Right cardiac atrium (tissue), 5 donors: ENCODE measurements around the gene GTPBP8. TPM values are rescaled to one million over a fixed set of nuclear protein-coding genes. Genes with fewer than 3 reads are reported as not detected.
"Not testable (repeated sequence)": the region's sequence is repeated elsewhere in the genome, so short reads cannot be mapped to it uniquely, and the experiment has no call there.

Experiments used
- ATAC-seq, 2 donors: fragments of 200-7000 bp; cut with Tn5 transposase; one replicate each; pipeline versions ENCODE4 v1.8.0 to v1.9.1; 2020; ENCODE audit warnings: moderate library complexity in 2 of 2, mild to moderate bottlenecking in 1 of 2
- DNase-seq, 3 donors: peaks; one replicate each; pipeline ENCODE4 v3.0.0-alpha.2; 2020
- H3K27ac ChIP-seq: one replicate; pipeline ENCODE4 v1.5.1; 2013; ENCODE audit warnings: mild to moderate bottlenecking, low read length, control low read depth, moderate library complexity
- H3K27me3 ChIP-seq: one replicate; pipeline ENCODE4 v1.6.1; 2013; ENCODE audit not compliant: control insufficient read depth, insufficient read depth
- H3K4me1 ChIP-seq: one replicate; pipeline ENCODE4 v1.6.1; 2013; ENCODE audit warnings: low read length; ENCODE audit not compliant: control insufficient read depth, insufficient read depth
- H3K4me3 ChIP-seq: one replicate; pipeline ENCODE4 v1.5.1; 2013; ENCODE audit warnings: low read length, control low read depth
- H3K9me3 ChIP-seq: one replicate; pipeline ENCODE4 v1.6.1; 2013; ENCODE audit warnings: low read length; ENCODE audit not compliant: control insufficient read depth
- WGBS: extraction: QIAGEN DNeasy Blood & Tissue Kit; methylation state at CpG from one replicate; pipeline ENCODE4 v1.1.7; 2013; 5-methylcytosine and 5-hydroxymethylcytosine counted together
- intact Hi-C, 4 donors: fragments of 100-400 bp; cut with DNase I; formaldehyde crosslinking; loops; one replicate each; pipeline versions ENCODE4 v1.11.0 to v1.14.0; 2022 to 2023
- polyA plus RNA-seq: library from polyadenylated mRNA; stranded (reverse); fragments of 200-250 nt; gene quantifications from one replicate; pipeline ENCODE4 v1.2.3, GENCODE V29; 2013
- total RNA-seq, 4 donors: library from RNA; stranded (reverse); fragmentation: NEBNext Ultra II Directional; extraction: Animal tissue kit (Norgen Biotek cat#: 25700); gene quantifications; one replicate each; pipeline ENCODE4 v1.2.1, GENCODE V29; 2021
- donor health status: healthy with polysubstance abuse.
- donor health status: DM: no; HTN: yes; CAD: no.
- donor health status: DM: no; HTN: no; CAD: no.
- donor health status: DM: no; HTN: yes; CAD: no; lungs with severe emphysema.
- donor health status: DM: yes; HTN: yes; CAD: no.

Gene GTPBP8
- total and polyA plus RNA-seq, 5 donors: 12.6 to 20.7 (median 19.4) TPM

DNA sequence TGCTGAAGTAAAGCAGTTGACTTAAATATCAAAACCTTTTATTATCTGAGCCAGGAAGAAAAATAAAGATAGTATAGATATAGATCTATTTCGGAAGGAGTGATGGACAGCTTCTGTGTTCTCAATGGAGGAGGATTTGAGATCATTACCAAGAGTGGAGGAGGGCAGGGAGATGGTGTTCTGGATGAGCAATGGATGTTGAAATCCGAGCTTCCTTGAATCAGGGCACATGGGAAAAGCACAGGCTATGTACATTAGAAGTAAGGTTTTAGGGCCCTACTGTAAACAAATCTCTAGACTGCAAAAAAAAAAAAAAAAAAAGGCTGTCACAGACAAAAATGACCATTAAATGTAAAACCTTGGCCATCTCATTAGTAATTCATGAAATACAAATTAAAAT, 43.2 kb downstream of the GTPBP8 start:
- H3K9me3 ChIP-seq: no peaks in the 10 kb centered on the region
- H3K27me3 ChIP-seq: no peaks in the 10 kb centered on the region
- WGBS: 79% methylated on average over 2 of the region's 2 CpGs
- DNase-seq: no peak
- no peak overlapping the region for H3K27ac ChIP-seq
- intact Hi-C loops: no loop called here
- H3K4me3 ChIP-seq: no peak overlapping the region
- no peaks in the 10 kb centered on the region for H3K4me1 ChIP-seq
- no peak for ATAC-seq

DNA sequence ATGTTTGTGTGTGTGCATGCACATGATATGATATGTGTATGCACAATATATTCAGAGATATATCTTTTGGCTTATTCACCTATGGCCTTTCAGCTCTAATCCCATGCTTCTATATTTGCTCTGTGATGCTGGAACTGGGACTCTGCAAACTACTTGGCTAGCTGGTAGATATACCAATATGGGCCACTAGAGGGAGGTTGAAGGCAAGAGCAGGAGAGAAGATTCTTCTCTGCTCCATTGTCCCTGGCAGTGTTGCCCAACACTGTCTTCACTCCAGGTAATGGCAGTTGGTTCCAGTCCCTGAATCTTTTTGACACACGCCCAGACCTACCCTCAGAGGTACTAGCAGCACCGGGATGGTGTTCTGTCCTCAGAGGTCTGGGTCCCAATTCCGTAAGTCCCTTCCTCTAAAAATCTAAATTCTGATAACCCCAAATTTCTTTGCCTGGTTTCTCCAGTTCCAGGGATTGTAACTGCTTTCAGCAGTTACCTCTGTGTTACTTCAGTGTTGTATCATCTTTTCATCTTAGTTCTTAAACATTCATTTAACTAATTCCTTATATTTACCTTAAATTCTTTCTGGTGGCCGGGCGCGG, 44.7 kb downstream of the GTPBP8 start:
- H3K4me3 ChIP-seq: no peak overlapping the region
- intact Hi-C loops: no loop called here
- ATAC-seq: peak; percentile 75 to 79
- WGBS: 65% methylated on average over 6 of the region's 6 CpGs
- H3K27me3 ChIP-seq: no peaks in the 10 kb centered on the region
- no peak overlapping the region for H3K27ac ChIP-seq
- DNase-seq: peak in 1 of 3 donors; percentile 43
- no peaks in the 10 kb centered on the region for H3K4me1 ChIP-seq
- H3K9me3 ChIP-seq: no peaks in the 10 kb centered on the region

DNA sequence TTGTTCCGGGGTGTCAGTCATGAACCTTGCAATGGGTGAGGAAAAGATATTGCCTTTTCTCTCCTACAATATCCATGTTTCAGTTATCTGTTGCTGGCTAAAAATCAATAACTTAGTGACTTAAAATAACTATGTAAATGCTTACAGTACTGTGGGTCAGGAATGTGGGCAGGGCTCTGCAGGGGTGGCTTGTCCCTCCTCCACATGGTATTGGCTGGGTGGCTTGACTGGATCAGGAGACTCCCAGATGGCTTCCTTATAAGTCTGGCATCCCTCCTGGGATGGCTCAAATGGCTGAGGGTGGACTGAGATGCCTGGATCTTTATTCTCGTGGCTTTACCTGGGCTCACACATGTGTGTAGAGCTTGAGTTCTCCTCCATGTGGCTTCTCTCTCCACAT, 47.5 kb downstream of the GTPBP8 start:
- DNase-seq (no peak), ATAC-seq (no peak)
- H3K27me3 ChIP-seq: no peaks in the 10 kb centered on the region
- no peaks in the 10 kb centered on the region for H3K9me3 ChIP-seq
- H3K4me3 ChIP-seq: no peak overlapping the region
- no peak overlapping the region for H3K27ac ChIP-seq
- intact Hi-C loops: no loop called here
- no peaks in the 10 kb centered on the region for H3K4me1 ChIP-seq
- 90% methylated on average over 2 of the region's 2 CpGs for WGBS

GRCh38 chr3:113039546-113039945, 48.8 kb downstream of the GTPBP8 start:
- intact Hi-C loops: no loop called here
- Histone ChIP-seq H3K27ac (no peak overlapping the region), H3K4me1 (no peaks in the 10 kb centered on the region), H3K27me3 (no peaks in the 10 kb centered on the region), H3K4me3 (no peak overlapping the region), H3K9me3 (no peaks in the 10 kb centered on the region)
- WGBS: over 99% methylated on average over 5 of the region's 5 CpGs
- no peak for DNase-seq
- ATAC-seq: no peak

DNA sequence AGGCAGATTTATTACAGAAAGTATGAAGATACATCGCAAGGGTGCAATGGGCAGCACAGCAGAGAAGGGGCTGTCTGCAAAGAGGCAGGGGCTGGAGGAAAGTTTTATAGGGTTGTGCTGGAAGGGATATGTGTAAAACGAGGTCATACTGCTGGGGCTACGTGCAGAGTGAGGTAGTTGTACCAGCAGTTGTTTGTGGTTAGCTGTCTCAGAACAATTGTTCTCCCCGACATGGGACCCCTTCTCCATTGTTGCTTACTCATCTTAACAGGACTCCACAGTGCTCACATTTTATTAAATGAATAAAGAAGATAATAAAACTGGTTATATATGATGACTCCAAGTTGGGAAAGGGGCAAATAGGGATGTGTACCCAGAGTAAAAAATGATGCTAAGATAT, 49.4 kb downstream of the GTPBP8 start:
- DNase-seq (no peak), ATAC-seq (no peak)
- no peak overlapping the region for H3K27ac ChIP-seq
- H3K4me3 ChIP-seq: no peak overlapping the region
- H3K27me3 ChIP-seq: no peaks in the 10 kb centered on the region
- no peaks in the 10 kb centered on the region for H3K4me1 ChIP-seq
- intact Hi-C loops: no loop called here
- 85% methylated on average over 4 of the region's 4 CpGs for WGBS
- H3K9me3 ChIP-seq: no peaks in the 10 kb centered on the region

DNA sequence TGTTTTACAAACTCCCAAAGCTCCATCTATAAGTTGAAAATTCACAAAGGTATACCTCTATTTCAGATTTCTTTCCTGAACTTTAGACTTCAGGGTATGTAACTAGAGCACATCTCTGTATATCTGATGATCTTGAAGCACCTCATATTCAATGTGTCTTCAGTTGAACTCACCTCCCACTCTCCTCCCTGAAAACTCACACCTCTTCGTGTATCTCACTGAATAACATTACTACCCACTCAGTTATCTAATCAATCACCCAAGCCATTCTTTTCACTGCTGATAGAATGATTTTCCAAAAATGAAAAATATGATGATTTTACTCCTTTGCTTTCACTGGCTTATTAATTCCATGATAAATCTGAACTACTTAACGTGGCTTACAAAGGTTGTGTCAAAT, 52.9 kb downstream of the GTPBP8 start:
- intact Hi-C loops: no loop called here
- no peak overlapping the region for H3K27ac ChIP-seq
- no peaks in the 10 kb centered on the region for H3K4me1 ChIP-seq
- no peaks in the 10 kb centered on the region for H3K9me3 ChIP-seq
- no peaks in the 10 kb centered on the region for H3K27me3 ChIP-seq
- no peak for ATAC-seq
- no peak overlapping the region for H3K4me3 ChIP-seq
- no peak for DNase-seq
- 85% methylated on average over 2 of the region's 2 CpGs for WGBS

DNA sequence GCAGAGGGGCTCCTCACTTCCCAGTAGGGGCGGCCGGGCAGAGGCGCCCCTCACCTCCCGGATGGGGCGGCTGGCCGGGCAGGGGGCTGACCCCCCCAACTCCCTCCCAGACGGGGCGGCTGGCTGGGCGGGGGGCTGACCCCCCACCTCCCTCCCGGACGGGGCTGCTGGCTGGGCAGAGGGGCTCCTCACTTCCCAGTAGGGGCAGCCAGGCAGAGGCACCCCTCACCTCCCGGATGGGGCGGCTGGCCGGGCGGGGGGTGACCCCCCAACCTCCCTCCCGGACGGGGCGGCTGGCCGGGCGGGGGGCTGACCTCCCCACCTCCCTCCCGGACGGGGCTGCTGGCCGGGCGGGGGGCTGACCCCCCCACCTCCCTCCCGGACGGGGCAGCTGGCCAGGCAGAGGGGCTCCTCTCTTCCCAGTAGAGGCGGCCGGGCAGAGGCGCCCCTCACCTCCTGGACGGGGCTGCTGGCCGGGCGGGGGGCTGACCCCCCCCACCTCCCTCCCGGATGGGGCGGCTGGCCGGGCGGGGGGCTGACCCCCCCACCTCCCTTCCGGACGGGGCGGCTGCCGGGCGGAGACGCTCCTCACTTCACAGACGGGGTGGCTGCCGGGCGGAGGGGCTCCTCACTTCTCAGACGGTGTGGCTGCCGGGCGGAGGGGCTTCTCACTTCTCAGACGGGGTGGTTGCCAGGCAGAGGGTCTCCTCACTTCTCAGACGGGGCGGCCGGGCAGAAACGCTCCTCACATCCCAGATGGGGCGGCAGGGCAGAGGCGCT, 55.6 kb downstream of the GTPBP8 start:
- H3K4me1 ChIP-seq, H3K27ac ChIP-seq, H3K9me3 ChIP-seq, H3K27me3 ChIP-seq, ATAC-seq, intact Hi-C loops, H3K4me3 ChIP-seq: not testable (repeated sequence)
- peak in 1 of 3 donors; percentile 52 for DNase-seq
- 94% methylated on average over 55 of the region's 55 CpGs for WGBS

GRCh38 chr3:113051302-113051711, 60.5 kb downstream of the GTPBP8 start:
- Histone ChIP-seq H3K4me3 (peak overlapping the region; percentile 25), H3K4me1 (peaks cover 3% of the 10 kb centered on the region), H3K9me3 (no peaks in the 10 kb centered on the region), H3K27me3 (no peaks in the 10 kb centered on the region), H3K27ac (no peak overlapping the region)
- intact Hi-C loops: loop anchor here (2.0 to 10.0 kb wide), 3 partner anchors 233 to 237 kb away; no protein-coding TSS in a partner anchor
- DNase-seq (peak; percentile 75 to 88 (median 82)), ATAC-seq (peak; percentile 95)
- 4% methylated on average over 12 of the region's 12 CpGs for WGBS

Other genes starting within 250 kb of the GTPBP8 start
- not detected for gene CD200R1L, start 144.1 kb upstream of the GTPBP8 start, total RNA-seq
- gene CD200R1L, start 144.1 kb upstream of the GTPBP8 start, polyA plus RNA-seq: not detected
- gene CD200R1, start 15.9 kb upstream of the GTPBP8 start, total RNA-seq: 1 to 10 TPM in 3 of 4 donors, under 1 TPM in 1; 0.95 to 1.8 (median 1.1) TPM
- 0.14 TPM for gene CD200R1, start 15.9 kb upstream of the GTPBP8 start, polyA plus RNA-seq
- 10 to 100 TPM; 12.9 to 45.3 (median 15.4) TPM for gene BOC, start 220.6 kb downstream of the GTPBP8 start, total RNA-seq
- gene BOC, start 220.6 kb downstream of the GTPBP8 start, polyA plus RNA-seq: 5.2 TPM